Measurements from ENCODE around the gene RBM14. TPM values are rescaled to one million over a fixed set of nuclear protein-coding genes. Genes with fewer than 3 reads are reported as not detected.

The RBM14 gene
- total and polyA plus RNA-seq, 2 donors (not counting 1 experiment from before 2014, with no cell fraction given), result 13.2 to 27.6 TPM

- TF ChIP-seq EZH2 (IDR thresholded peaks at IDR 0.05; ENCODE audit: low read length, missing control alignments) (no peak), CTCF (conservative IDR thresholded peaks at IDR 0.05 in 1 of 2, IDR thresholded peaks at IDR 0.05 in 1 of 2; ENCODE audit: low read depth in 1 of 2, low read length in 2 of 2) (no peak)
- Histone ChIP-seq H3K9me3 (ENCODE audit: control insufficient read depth, insufficient read depth, low read depth, low read length) (no peaks in the 10 kb centered on the region), H3K4me2 (ENCODE audit: extremely low read depth, insufficient read depth, low read length) (no peak overlapping the region), H3K27ac (ENCODE audit: insufficient read depth, low read length) (no peak overlapping the region), H3K4me1 (ENCODE audit: control insufficient read depth, extremely low read depth, insufficient read depth, low read length) (no peaks in the 10 kb centered on the region), H3K4me3 (replicated peaks in 1 of 4; ENCODE audit: control extremely low read depth in 1 of 4, insufficient read depth in 1 of 4, low read depth in 3 of 4, low read length in 4 of 4) (no peak overlapping the region), H4K20me1 (ENCODE audit: control insufficient read depth, extremely low read depth, insufficient read depth, low read length) (no peaks in the 10 kb centered on the region), H3K9ac (ENCODE audit: insufficient read depth, low read length) (no peak overlapping the region), H3K79me2 (ENCODE audit: control insufficient read depth, insufficient read depth, low read length) (peaks cover 6% of the 10 kb centered on the region), H3K36me3 (ENCODE audit: control insufficient read depth, insufficient read depth, low read length) (no peaks in the 10 kb centered on the region), H2AFZ (ENCODE audit: low read length) (no peak overlapping the region), H3K27me3 (ENCODE audit: control insufficient read depth, insufficient read depth, low read length) (no peaks in the 10 kb centered on the region)
- DNase-seq (ENCODE audit: low read depth in 2 of 2), result no peak
Observed at GRCh38 chr11:66591175-66591574, 25.3 kb upstream of the RBM14 start.

- peak within 1 kb of the TSS; percentile 84 for H3K9ac ChIP-seq (ENCODE audit: insufficient read depth, low read length)
- TF ChIP-seq EZH2 (IDR thresholded peaks at IDR 0.05; ENCODE audit: low read length, missing control alignments) (no peak), CTCF (conservative IDR thresholded peaks at IDR 0.05 in 1 of 2, IDR thresholded peaks at IDR 0.05 in 1 of 2; ENCODE audit: low read depth in 1 of 2, low read length in 2 of 2) (peak; percentile 49 to 56)
- H3K4me3 ChIP-seq (replicated peaks in 1 of 4; ENCODE audit: control extremely low read depth in 1 of 4, insufficient read depth in 1 of 4, low read depth in 3 of 4, low read length in 4 of 4), result peak within 1 kb of the TSS; percentile 76 to 93 (median 88)
- H3K27me3 ChIP-seq (ENCODE audit: control insufficient read depth, insufficient read depth, low read length), result no peaks in the 10 kb centered on the region
- no peaks in the 10 kb centered on the region for H3K9me3 ChIP-seq (ENCODE audit: control insufficient read depth, insufficient read depth, low read depth, low read length)
- peak; percentile 88 to 95 for DNase-seq (ENCODE audit: low read depth in 2 of 2)
- no peaks in the 10 kb centered on the region for H3K36me3 ChIP-seq (ENCODE audit: control insufficient read depth, insufficient read depth, low read length)
- peak within 1 kb of the TSS; percentile 87 for H3K27ac ChIP-seq (ENCODE audit: insufficient read depth, low read length)
- H4K20me1 ChIP-seq (ENCODE audit: control insufficient read depth, extremely low read depth, insufficient read depth, low read length), result no peaks in the 10 kb centered on the region
- peak within 1 kb of the TSS; percentile 98 for H2AFZ ChIP-seq (ENCODE audit: low read length)
- H3K4me2 ChIP-seq (ENCODE audit: extremely low read depth, insufficient read depth, low read length), result peak within 1 kb of the TSS; percentile 97
- H3K79me2 ChIP-seq (ENCODE audit: control insufficient read depth, insufficient read depth, low read length), result peaks cover 6% of the 10 kb centered on the region
- no peaks in the 10 kb centered on the region for H3K4me1 ChIP-seq (ENCODE audit: control insufficient read depth, extremely low read depth, insufficient read depth, low read length)
Observed at GRCh38 chr11:66592457-66593302, 23.8 kb upstream of the RBM14 start, which contains the start of the genes CCDC87 and CCS. TSS of gene CCDC87 (minus strand) at chr11:66593063. CDS start at chr11:66593015, 48 bp downstream. TSS of gene CCS (plus strand) at chr11:66593185. CDS start at chr11:66593262, 77 bp downstream.

GRCh38 chr11:66593303-66593635, 23.2 kb upstream of the RBM14 start:
- TF ChIP-seq CTCF (conservative IDR thresholded peaks at IDR 0.05 in 1 of 2, IDR thresholded peaks at IDR 0.05 in 1 of 2; ENCODE audit: low read depth in 1 of 2, low read length in 2 of 2), result no peak
- TF ChIP-seq EZH2 (IDR thresholded peaks at IDR 0.05; ENCODE audit: low read length, missing control alignments), result no peak
- DNase-seq (ENCODE audit: low read depth in 2 of 2), result no peak
- no peaks in the 10 kb centered on the region for H3K27me3 ChIP-seq (ENCODE audit: control insufficient read depth, insufficient read depth, low read length)
- no peaks in the 10 kb centered on the region for H3K9me3 ChIP-seq (ENCODE audit: control insufficient read depth, insufficient read depth, low read depth, low read length)
- peak overlapping the region; percentile 87 for H3K27ac ChIP-seq (ENCODE audit: insufficient read depth, low read length)
- H3K9ac ChIP-seq (ENCODE audit: insufficient read depth, low read length), result peak overlapping the region; percentile 84
- H3K4me3 ChIP-seq (replicated peaks in 1 of 4; ENCODE audit: control extremely low read depth in 1 of 4, insufficient read depth in 1 of 4, low read depth in 3 of 4, low read length in 4 of 4), result peak overlapping the region; percentile 76 to 93 (median 88)
- H3K79me2 ChIP-seq (ENCODE audit: control insufficient read depth, insufficient read depth, low read length), result peaks cover 6% of the 10 kb centered on the region
- no peaks in the 10 kb centered on the region for H4K20me1 ChIP-seq (ENCODE audit: control insufficient read depth, extremely low read depth, insufficient read depth, low read length)
- no peaks in the 10 kb centered on the region for H3K36me3 ChIP-seq (ENCODE audit: control insufficient read depth, insufficient read depth, low read length)
- peak overlapping the region; percentile 97 for H3K4me2 ChIP-seq (ENCODE audit: extremely low read depth, insufficient read depth, low read length)
- H2AFZ ChIP-seq (ENCODE audit: low read length), result peak overlapping the region; percentile 98
- H3K4me1 ChIP-seq (ENCODE audit: control insufficient read depth, extremely low read depth, insufficient read depth, low read length), result no peaks in the 10 kb centered on the region

Data from fibroblast of lung (primary cell).